Activated naive CD8-positive, alpha-beta T cell (primary cell): Measurements from ENCODE around the gene STXBP5.
"Not testable (repeated sequence)": the region's sequence is repeated elsewhere in the genome, so short reads cannot be mapped to it uniquely, and the experiment has no call there.

ENCODE experiments used
- H3K27ac Mint-ChIP-seq: one replicate; pipeline ENCODE4 v1.8.0; 2021; ENCODE audit warnings: mixed read lengths
- H3K27me3 Mint-ChIP-seq: one replicate; pipeline ENCODE4 v1.8.0; 2021; ENCODE audit warnings: mixed read lengths
- H3K36me3 Mint-ChIP-seq: one replicate; pipeline ENCODE4 v1.8.0; 2021; ENCODE audit warnings: mixed read lengths
- H3K4me1 Mint-ChIP-seq: one replicate; pipeline ENCODE4 v1.8.0; 2021; ENCODE audit warnings: low read depth, mixed read lengths
- H3K4me3 Mint-ChIP-seq: one replicate; pipeline ENCODE4 v1.8.0; 2021; ENCODE audit warnings: mild to moderate bottlenecking, mixed read lengths
- H3K9me3 Mint-ChIP-seq: one replicate; pipeline ENCODE4 v1.8.0; 2021; ENCODE audit warnings: low read depth, mixed read lengths

The STXBP5 gene

GRCh38 chr6:147234685-147235084 lies 30.5 kb downstream of the STXBP5 start:
- peaks cover 15% of the 10 kb centered on the region for H3K4me1 Mint-ChIP-seq
- H3K27me3 Mint-ChIP-seq, result no peaks in the 10 kb centered on the region
- H3K36me3 Mint-ChIP-seq, result peaks cover 23% of the 10 kb centered on the region
- H3K4me3 Mint-ChIP-seq, result no peak overlapping the region
- H3K9me3 Mint-ChIP-seq, result no peaks in the 10 kb centered on the region
- no peak overlapping the region for H3K27ac Mint-ChIP-seq

GRCh38 chr6:147238164-147238563 lies 33.9 kb downstream of the STXBP5 start:
- H3K27ac Mint-ChIP-seq, result no peak overlapping the region
- no peak overlapping the region for H3K4me3 Mint-ChIP-seq
- H3K27me3 Mint-ChIP-seq, result no peaks in the 10 kb centered on the region
- peaks cover 7% of the 10 kb centered on the region for H3K4me1 Mint-ChIP-seq
- peaks cover 32% of the 10 kb centered on the region for H3K36me3 Mint-ChIP-seq
- H3K9me3 Mint-ChIP-seq, result no peaks in the 10 kb centered on the region

GRCh38 chr6:147238906-147239305 lies 34.7 kb downstream of the STXBP5 start:
- Mint-ChIP-seq H3K4me3 (no peak overlapping the region), H3K27ac (no peak overlapping the region), H3K4me1 (peaks cover 7% of the 10 kb centered on the region), H3K9me3 (no peaks in the 10 kb centered on the region), H3K36me3 (peaks cover 30% of the 10 kb centered on the region), H3K27me3 (no peaks in the 10 kb centered on the region)

- Mint-ChIP-seq H3K27me3 (no peaks in the 10 kb centered on the region), H3K36me3 (peaks cover 33% of the 10 kb centered on the region), H3K4me3 (no peak overlapping the region), H3K27ac (no peak overlapping the region), H3K4me1 (peaks cover 7% of the 10 kb centered on the region), H3K9me3 (no peaks in the 10 kb centered on the region)
Observed at GRCh38 chr6:147244832-147245231, 40.6 kb downstream of the STXBP5 start.

- Mint-ChIP-seq H3K9me3 (no peaks in the 10 kb centered on the region), H3K36me3 (peaks cover 31% of the 10 kb centered on the region), H3K27ac (no peak overlapping the region), H3K4me1 (peaks cover 7% of the 10 kb centered on the region), H3K4me3 (no peak overlapping the region), H3K27me3 (no peaks in the 10 kb centered on the region)
Observed at GRCh38 chr6:147245693-147246092, 41.5 kb downstream of the STXBP5 start.

- Mint-ChIP-seq H3K4me1 (peaks cover 5% of the 10 kb centered on the region), H3K9me3 (no peaks in the 10 kb centered on the region), H3K27me3 (no peaks in the 10 kb centered on the region), H3K4me3 (no peak overlapping the region), H3K36me3 (peaks cover 34% of the 10 kb centered on the region), H3K27ac (no peak overlapping the region)
Observed at GRCh38 chr6:147246853-147247635, 42.8 kb downstream of the STXBP5 start.

- H3K9me3 Mint-ChIP-seq, result no peaks in the 10 kb centered on the region
- peaks cover 10% of the 10 kb centered on the region for H3K4me1 Mint-ChIP-seq
- H3K4me3 Mint-ChIP-seq, result no peak overlapping the region
- no peak overlapping the region for H3K27ac Mint-ChIP-seq
- no peaks in the 10 kb centered on the region for H3K27me3 Mint-ChIP-seq
- H3K36me3 Mint-ChIP-seq, result peaks cover 42% of the 10 kb centered on the region
Observed at GRCh38 chr6:147248859-147249258, 44.6 kb downstream of the STXBP5 start.

GRCh38 chr6:147251072-147251471 lies 46.9 kb downstream of the STXBP5 start:
- Mint-ChIP-seq H3K4me3 (no peak overlapping the region), H3K27ac (no peak overlapping the region), H3K36me3 (peaks cover 38% of the 10 kb centered on the region)

GRCh38 chr6:147254929-147255473 lies 50.8 kb downstream of the STXBP5 start:
- not testable (repeated sequence) for H3K9me3 Mint-ChIP-seq, H3K27ac Mint-ChIP-seq, H3K4me3 Mint-ChIP-seq, H3K27me3 Mint-ChIP-seq
- H3K36me3 Mint-ChIP-seq, result peaks cover 24% of the 10 kb centered on the region
- peaks cover 16% of the 10 kb centered on the region for H3K4me1 Mint-ChIP-seq

More at GRCh38 chr6:147251072-147251471, 46.9 kb downstream of the STXBP5 start:
- Mint-ChIP-seq H3K27me3 (no peaks in the 10 kb centered on the region), H3K4me1 (peaks cover 20% of the 10 kb centered on the region), H3K9me3 (no peaks in the 10 kb centered on the region)

- peaks cover 20% of the 10 kb centered on the region for H3K36me3 Mint-ChIP-seq
- H3K27me3 Mint-ChIP-seq, result no peaks in the 10 kb centered on the region
- no peak overlapping the region for H3K4me3 Mint-ChIP-seq
- H3K9me3 Mint-ChIP-seq, result no peaks in the 10 kb centered on the region
- peaks cover 16% of the 10 kb centered on the region for H3K4me1 Mint-ChIP-seq
- H3K27ac Mint-ChIP-seq, result no peak overlapping the region
Observed at GRCh38 chr6:147255948-147256674, 51.9 kb downstream of the STXBP5 start.

- Mint-ChIP-seq H3K9me3 (no peaks in the 10 kb centered on the region), H3K27me3 (no peaks in the 10 kb centered on the region), H3K36me3 (peaks cover 8% of the 10 kb centered on the region), H3K27ac (no peak overlapping the region), H3K4me1 (peaks cover 14% of the 10 kb centered on the region), H3K4me3 (no peak overlapping the region)
Observed at GRCh38 chr6:147257760-147258159, 53.5 kb downstream of the STXBP5 start.

GRCh38 chr6:147260091-147260490 lies 55.9 kb downstream of the STXBP5 start:
- H3K36me3 Mint-ChIP-seq, result peaks cover 5% of the 10 kb centered on the region
- no peaks in the 10 kb centered on the region for H3K27me3 Mint-ChIP-seq
- no peaks in the 10 kb centered on the region for H3K9me3 Mint-ChIP-seq
- peaks cover 4% of the 10 kb centered on the region for H3K4me1 Mint-ChIP-seq
- no peak overlapping the region for H3K27ac Mint-ChIP-seq
- H3K4me3 Mint-ChIP-seq, result no peak overlapping the region

GRCh38 chr6:147262946-147263345 lies 58.7 kb downstream of the STXBP5 start:
- H3K27me3 Mint-ChIP-seq, result no peaks in the 10 kb centered on the region
- no peaks in the 10 kb centered on the region for H3K4me1 Mint-ChIP-seq
- no peak overlapping the region for H3K27ac Mint-ChIP-seq
- H3K4me3 Mint-ChIP-seq, result no peak overlapping the region
- H3K36me3 Mint-ChIP-seq, result peaks cover 17% of the 10 kb centered on the region
- no peaks in the 10 kb centered on the region for H3K9me3 Mint-ChIP-seq

- Mint-ChIP-seq H3K9me3 (no peaks in the 10 kb centered on the region), H3K36me3 (peaks cover 29% of the 10 kb centered on the region), H3K4me3 (no peak overlapping the region), H3K4me1 (no peaks in the 10 kb centered on the region), H3K27ac (no peak overlapping the region), H3K27me3 (no peaks in the 10 kb centered on the region)
Observed at GRCh38 chr6:147266821-147267220, 62.6 kb downstream of the STXBP5 start.

- Mint-ChIP-seq H3K9me3 (no peaks in the 10 kb centered on the region), H3K27me3 (no peaks in the 10 kb centered on the region), H3K36me3 (peaks cover 32% of the 10 kb centered on the region), H3K4me1 (no peaks in the 10 kb centered on the region), H3K4me3 (no peak overlapping the region), H3K27ac (peak overlapping the region; percentile 47)
Observed at GRCh38 chr6:147267658-147268057, 63.4 kb downstream of the STXBP5 start.
